Esophagus squamous epithelium (tissue), 5 donors: ENCODE measurements around the gene ATP8B1. TPM values are rescaled to one million over a fixed set of nuclear protein-coding genes. Genes with fewer than 3 reads are reported as not detected.

Experiments
- DNase-seq: peaks from one replicate; lab custom pipeline; 2025; lab: John Stamatoyannopoulos, UW
- H3K27ac ChIP-seq, 4 donors: fragments of 200-600 bp; sonication (generic); one replicate each; pipeline ENCODE4 v1.5.1; 2016 to 2019; ENCODE audit warnings: mild to moderate bottlenecking in 1 of 4
- H3K27me3 ChIP-seq, 4 donors: fragments of 200-600 bp; sonication (generic); 1 replicate in 3 of 4; 2 replicates in 1 of 4; pipeline versions ENCODE4 v1.5.1 to v1.6.0; 2017 to 2021; ENCODE audit warnings: antibody characterized with exemption in 1 of 4
- H3K36me3 ChIP-seq, 3 donors: fragments of 200-600 bp; sonication (generic); one replicate each; pipeline ENCODE4 v1.5.1; 2016 to 2019
- H3K4me1 ChIP-seq, 3 donors: fragments of 200-600 bp; sonication (generic); one replicate each; pipeline ENCODE4 v1.5.1; 2017 to 2019
- H3K4me3 ChIP-seq, 4 donors: fragments of 200-600 bp; sonication (generic); 1 replicate in 3 of 4; 2 replicates in 1 of 4; pipeline ENCODE4 v1.5.1; 2016 to 2019; ENCODE audit warnings: mild to moderate bottlenecking in 2 of 4, moderate library complexity in 1 of 4
- H3K9me3 ChIP-seq, 3 donors: fragments of 200-600 bp; sonication (generic); one replicate each; pipeline ENCODE4 v1.5.1; 2016 to 2019
- CTCF ChIP-seq, 6 experiments: fragments of 450-650 bp in 4 of 6; fragments of 200-600 bp in 2 of 6; sonication (generic) in 2 of 6; IDR thresholded peaks; one replicate each; pipeline ENCODE4 v1.5.1; 2016 to 2019; ENCODE audit warnings: antibody characterized with exemption in 6 of 6, mild to moderate bottlenecking in 4 of 6, moderate library complexity in 4 of 6
- POLR2A ChIP-seq, 4 donors: fragments of 450-650 bp; IDR thresholded peaks; one replicate each; pipeline ENCODE4 v1.6.1; 2017; ENCODE audit warnings: antibody characterized with exemption in 4 of 4, mild to moderate bottlenecking in 4 of 4, moderate library complexity in 3 of 4
- WGBS, 2 donors: methylation state at CpG; one replicate each; pipeline ENCODE4 v1.1.5; 2018; 5-methylcytosine and 5-hydroxymethylcytosine counted together
- intact Hi-C: fragments of 100-400 bp; cut with DNase I; formaldehyde crosslinking; loops from one replicate; pipeline ENCODE4 v1.15.0; 2022
- total RNA-seq, 4 donors: library from RNA; depleted of rRNA; stranded (reverse); fragments of >200 nt; gene quantifications; one replicate each; pipeline ENCODE4 v1.1.0, GENCODE V29; 2016
- donor health status: DM: yes; HTN: yes; CAD: no.

Gene ATP8B1
- total RNA-seq, 4 donors from 2014 or later = 20.2 to 39.1 (median 35.6) TPM

GRCh38 chr18:57691363-57691762 lies 111.8 kb downstream of the ATP8B1 start:
- Histone ChIP-seq H3K4me1 (peaks cover 0 to 16% (median 3%) of the 10 kb centered on the region in 3 donors), H3K4me3 (no peak overlapping the region), H3K36me3 (peaks cover 5 to 99% (median 13%) of the 10 kb centered on the region in 3 donors), H3K27ac (no peak overlapping the region), H3K27me3 (no peaks in the 10 kb centered on the region), H3K9me3 (no peaks in the 10 kb centered on the region)
- DNase-seq = no peak
- WGBS, 2 donors = 47 to 74% methylated on average over 3 of the region's 3 CpGs
- intact Hi-C loops = no loop called here
- TF ChIP-seq POLR2A (IDR thresholded peaks at IDR 0.05) = no peak

GRCh38 chr18:57687970-57688369 lies 115.1 kb downstream of the ATP8B1 start:
- TF ChIP-seq CTCF (IDR thresholded peaks at IDR 0.05) = no peak
- no peak overlapping the region for H3K27ac ChIP-seq
- DNase-seq = no peak
- no peaks in the 10 kb centered on the region for H3K9me3 ChIP-seq
- H3K4me1 ChIP-seq = peaks cover 0 to 7% (median 0%) of the 10 kb centered on the region in 3 donors
- H3K36me3 ChIP-seq = peaks cover 5 to 99% (median 17%) of the 10 kb centered on the region in 3 donors
- no peaks in the 10 kb centered on the region for H3K27me3 ChIP-seq
- no peak overlapping the region for H3K4me3 ChIP-seq
- intact Hi-C loops = no loop called here
- WGBS, 2 donors = 95 to 97% methylated on average over 6 of the region's 8 CpGs

GRCh38 chr18:57683470-57683869 lies 119.6 kb downstream of the ATP8B1 start:
- TF ChIP-seq CTCF (IDR thresholded peaks at IDR 0.05) (no peak), POLR2A (IDR thresholded peaks at IDR 0.05) (no peak)
- Histone ChIP-seq H3K4me3 (no peak overlapping the region), H3K9me3 (no peaks in the 10 kb centered on the region), H3K27ac (no peak overlapping the region), H3K27me3 (no peaks in the 10 kb centered on the region), H3K36me3 (peaks cover 5 to 95% (median 13%) of the 10 kb centered on the region in 3 donors), H3K4me1 (no peaks in the 10 kb centered on the region)
- intact Hi-C loops = no loop called here
- no peak for DNase-seq

- intact Hi-C loops = no loop called here
- WGBS, 2 donors = 75 to 82% methylated on average over 10 of the region's 10 CpGs
- Histone ChIP-seq H3K4me1 (no peaks in the 10 kb centered on the region), H3K36me3 (peaks cover 0 to 85% (median 0%) of the 10 kb centered on the region in 3 donors), H3K27me3 (no peaks in the 10 kb centered on the region), H3K27ac (no peak overlapping the region), H3K4me3 (no peak overlapping the region), H3K9me3 (peaks cover 0 to 5% (median 0%) of the 10 kb centered on the region in 3 donors)
- TF ChIP-seq CTCF (IDR thresholded peaks at IDR 0.05) (no peak), POLR2A (IDR thresholded peaks at IDR 0.05) (no peak)
- DNase-seq = no peak
Measured at GRCh38 chr18:57677262-57678211, 125.6 kb downstream of the ATP8B1 start.

- Histone ChIP-seq H3K4me1 (no peaks in the 10 kb centered on the region), H3K4me3 (no peak overlapping the region), H3K27ac (peak overlapping the region in 1 of 4 donors; percentile 14), H3K36me3 (peaks cover 0 to 84% (median 0%) of the 10 kb centered on the region in 3 donors), H3K9me3 (peaks cover 0 to 5% (median 3%) of the 10 kb centered on the region in 3 donors), H3K27me3 (no peaks in the 10 kb centered on the region)
- intact Hi-C loops = no loop called here
- WGBS, 2 donors = 64 to 78% methylated on average over 5 of the region's 5 CpGs
- DNase-seq = no peak
- TF ChIP-seq POLR2A (IDR thresholded peaks at IDR 0.05) (no peak), CTCF (IDR thresholded peaks at IDR 0.05) (no peak)
Measured at GRCh38 chr18:57674891-57675290, 128.2 kb downstream of the ATP8B1 start.
